Measurements from ENCODE around the gene PSAP. TPM values are rescaled to one million over a fixed set of nuclear protein-coding genes. Genes with fewer than 3 reads are reported as not detected.

The PSAP gene
- polyA plus RNA-seq, 1 donor from 2014 or later: 651 TPM

DNA sequence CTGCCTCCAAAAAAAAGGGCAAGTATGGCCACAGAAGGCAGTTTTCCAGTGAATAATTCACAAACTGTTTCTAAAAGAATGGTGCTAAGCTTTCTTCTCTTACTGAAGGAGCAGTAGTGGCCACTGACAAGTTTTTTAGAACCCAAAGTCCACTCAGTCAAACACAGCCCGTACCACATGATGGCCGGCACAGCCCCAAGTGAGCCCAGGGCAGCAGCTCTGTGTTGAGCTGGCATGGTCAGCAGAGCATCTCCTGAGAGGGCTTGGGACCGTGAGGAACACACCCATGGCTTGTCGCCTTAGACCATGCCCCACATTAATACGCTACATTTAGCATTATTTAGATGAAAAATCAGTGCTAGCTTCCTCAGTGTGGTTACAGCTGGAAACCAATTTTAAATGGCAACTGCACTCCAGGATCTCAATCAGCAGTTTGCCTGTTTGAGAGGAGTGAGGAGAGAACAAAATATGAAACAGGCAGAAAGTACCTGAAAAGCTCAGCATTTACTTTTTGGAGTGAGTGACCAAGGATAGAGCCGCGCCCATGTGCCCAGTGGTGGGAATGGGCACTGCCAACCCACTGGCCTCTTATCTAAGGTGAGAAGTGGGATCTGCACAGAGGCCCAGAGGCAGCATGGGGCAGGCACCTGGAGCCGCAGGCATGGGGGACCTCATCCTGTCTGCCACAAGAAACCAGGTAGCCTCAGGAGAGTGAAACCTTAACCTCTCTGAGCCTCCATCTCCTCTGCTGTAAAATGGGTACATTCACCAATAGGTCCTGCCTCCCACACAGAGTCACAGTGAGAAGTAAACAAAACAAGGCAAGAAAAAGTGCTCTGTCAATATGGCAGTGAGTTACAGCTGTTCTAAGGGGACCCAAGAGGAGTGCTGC lies 17.4 kb downstream of the PSAP start:
- Histone ChIP-seq H3K36me3 (ENCODE audit: insufficient read depth, low read length) (peaks cover 6% of the 10 kb centered on the region), H3K9me2 (ENCODE audit: insufficient read depth, low read length) (no peaks in the 10 kb centered on the region), H3K9ac (ENCODE audit: low read length) (no peak overlapping the region), H3K9me3 (ENCODE audit: low read length) (no peaks in the 10 kb centered on the region), H2AFZ (ENCODE audit: low read depth, low read length) (no peak overlapping the region), H3K27me3 (ENCODE audit: insufficient read depth, low read depth, low read length) (no peaks in the 10 kb centered on the region), H4K20me1 (ENCODE audit: insufficient read depth) (no peaks in the 10 kb centered on the region), H3F3A (ENCODE audit: insufficient read depth, low read length, poor library complexity, severe bottlenecking) (peaks cover 5% of the 10 kb centered on the region), H3K27ac (ENCODE audit: low read length) (no peak overlapping the region), H3K4me2 (ENCODE audit: low read length) (no peak overlapping the region), H3K4me3 (ENCODE audit: low read length) (no peak overlapping the region), H3K79me2 (replicated peaks; ENCODE audit: insufficient read depth, low read length) (peaks cover 78% of the 10 kb centered on the region)
- TF ChIP-seq, protein P1, sequence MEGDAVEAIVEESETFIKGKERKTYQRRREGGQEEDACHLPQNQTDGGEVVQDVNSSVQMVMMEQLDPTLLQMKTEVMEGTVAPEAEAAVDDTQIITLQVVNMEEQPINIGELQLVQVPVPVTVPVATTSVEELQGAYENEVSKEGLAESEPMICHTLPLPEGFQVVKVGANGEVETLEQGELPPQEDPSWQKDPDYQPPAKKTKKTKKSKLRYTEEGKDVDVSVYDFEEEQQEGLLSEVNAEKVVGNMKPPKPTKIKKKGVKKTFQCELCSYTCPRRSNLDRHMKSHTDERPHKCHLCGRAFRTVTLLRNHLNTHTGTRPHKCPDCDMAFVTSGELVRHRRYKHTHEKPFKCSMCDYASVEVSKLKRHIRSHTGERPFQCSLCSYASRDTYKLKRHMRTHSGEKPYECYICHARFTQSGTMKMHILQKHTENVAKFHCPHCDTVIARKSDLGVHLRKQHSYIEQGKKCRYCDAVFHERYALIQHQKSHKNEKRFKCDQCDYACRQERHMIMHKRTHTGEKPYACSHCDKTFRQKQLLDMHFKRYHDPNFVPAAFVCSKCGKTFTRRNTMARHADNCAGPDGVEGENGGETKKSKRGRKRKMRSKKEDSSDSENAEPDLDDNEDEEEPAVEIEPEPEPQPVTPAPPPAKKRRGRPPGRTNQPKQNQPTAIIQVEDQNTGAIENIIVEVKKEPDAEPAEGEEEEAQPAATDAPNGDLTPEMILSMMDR (IDR thresholded peaks at IDR 0.05; ENCODE audit: poor library complexity, severe bottlenecking): no peak
- TF ChIP-seq POLR2AphosphoS5 (IDR thresholded peaks at IDR 0.05) (no peak), RAD21 (conservative IDR thresholded peaks at IDR 0.05) (no peak), EZH2 (IDR thresholded peaks at IDR 0.05; ENCODE audit: borderline replicate concordance, insufficient read depth, low read length, poor library complexity, severe bottlenecking) (no peak), EP300 (conservative IDR thresholded peaks at IDR 0.05; ENCODE audit: poor library complexity, severe bottlenecking) (no peak), SMC3 (conservative IDR thresholded peaks at IDR 0.05; ENCODE audit: poor library complexity) (no peak), TAF1 (IDR thresholded peaks at IDR 0.05; ENCODE audit: low read depth) (no peak), MXI1 (conservative IDR thresholded peaks at IDR 0.05; ENCODE audit: poor library complexity, severe bottlenecking) (no peak)
- TF ChIP-seq, protein P2, sequence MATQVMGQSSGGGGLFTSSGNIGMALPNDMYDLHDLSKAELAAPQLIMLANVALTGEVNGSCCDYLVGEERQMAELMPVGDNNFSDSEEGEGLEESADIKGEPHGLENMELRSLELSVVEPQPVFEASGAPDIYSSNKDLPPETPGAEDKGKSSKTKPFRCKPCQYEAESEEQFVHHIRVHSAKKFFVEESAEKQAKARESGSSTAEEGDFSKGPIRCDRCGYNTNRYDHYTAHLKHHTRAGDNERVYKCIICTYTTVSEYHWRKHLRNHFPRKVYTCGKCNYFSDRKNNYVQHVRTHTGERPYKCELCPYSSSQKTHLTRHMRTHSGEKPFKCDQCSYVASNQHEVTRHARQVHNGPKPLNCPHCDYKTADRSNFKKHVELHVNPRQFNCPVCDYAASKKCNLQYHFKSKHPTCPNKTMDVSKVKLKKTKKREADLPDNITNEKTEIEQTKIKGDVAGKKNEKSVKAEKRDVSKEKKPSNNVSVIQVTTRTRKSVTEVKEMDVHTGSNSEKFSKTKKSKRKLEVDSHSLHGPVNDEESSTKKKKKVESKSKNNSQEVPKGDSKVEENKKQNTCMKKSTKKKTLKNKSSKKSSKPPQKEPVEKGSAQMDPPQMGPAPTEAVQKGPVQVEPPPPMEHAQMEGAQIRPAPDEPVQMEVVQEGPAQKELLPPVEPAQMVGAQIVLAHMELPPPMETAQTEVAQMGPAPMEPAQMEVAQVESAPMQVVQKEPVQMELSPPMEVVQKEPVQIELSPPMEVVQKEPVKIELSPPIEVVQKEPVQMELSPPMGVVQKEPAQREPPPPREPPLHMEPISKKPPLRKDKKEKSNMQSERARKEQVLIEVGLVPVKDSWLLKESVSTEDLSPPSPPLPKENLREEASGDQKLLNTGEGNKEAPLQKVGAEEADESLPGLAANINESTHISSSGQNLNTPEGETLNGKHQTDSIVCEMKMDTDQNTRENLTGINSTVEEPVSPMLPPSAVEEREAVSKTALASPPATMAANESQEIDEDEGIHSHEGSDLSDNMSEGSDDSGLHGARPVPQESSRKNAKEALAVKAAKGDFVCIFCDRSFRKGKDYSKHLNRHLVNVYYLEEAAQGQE (IDR thresholded peaks at IDR 0.05; ENCODE audit: borderline replicate concordance): no peak

DNA sequence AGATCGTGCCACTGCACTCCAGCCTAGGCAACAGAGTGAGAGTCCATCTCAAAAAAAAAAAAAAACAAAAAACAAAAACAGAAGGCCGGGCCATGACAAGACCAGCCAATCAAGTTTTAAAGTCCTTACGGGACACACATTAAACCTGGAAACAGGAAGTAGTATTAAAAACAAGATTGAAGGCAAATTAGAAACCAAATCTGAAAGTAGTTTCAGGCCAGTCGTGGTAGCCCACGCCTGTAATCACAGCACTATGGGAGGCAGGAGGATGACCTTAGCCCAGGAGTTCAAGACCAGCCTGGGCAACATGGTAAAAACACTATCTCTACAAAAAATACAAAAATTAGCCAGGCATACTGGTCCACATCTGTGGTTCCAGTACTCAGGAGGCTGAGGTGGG lies 18.1 kb downstream of the PSAP start:
- no peak overlapping the region for H3K4me3 ChIP-seq (ENCODE audit: low read length)
- no peaks in the 10 kb centered on the region for H3K27me3 ChIP-seq (ENCODE audit: insufficient read depth, low read depth, low read length)
- H3K4me2 ChIP-seq (ENCODE audit: low read length): no peak overlapping the region
- no peak overlapping the region for H3K9ac ChIP-seq (ENCODE audit: low read length)
- H4K20me1 ChIP-seq (ENCODE audit: insufficient read depth): no peaks in the 10 kb centered on the region
- peaks cover 71% of the 10 kb centered on the region for H3K79me2 ChIP-seq (replicated peaks; ENCODE audit: insufficient read depth, low read length)
- H3F3A ChIP-seq (ENCODE audit: insufficient read depth, low read length, poor library complexity, severe bottlenecking): no peaks in the 10 kb centered on the region
- H3K36me3 ChIP-seq (ENCODE audit: insufficient read depth, low read length): peaks cover 6% of the 10 kb centered on the region
- TF ChIP-seq RAD21 (conservative IDR thresholded peaks at IDR 0.05): no peak
- TF ChIP-seq, protein P1 (IDR thresholded peaks at IDR 0.05; ENCODE audit: poor library complexity, severe bottlenecking): no peak
- TF ChIP-seq EZH2 (IDR thresholded peaks at IDR 0.05; ENCODE audit: borderline replicate concordance, insufficient read depth, low read length, poor library complexity, severe bottlenecking): no peak
- no peak for TF ChIP-seq MXI1 (conservative IDR thresholded peaks at IDR 0.05; ENCODE audit: poor library complexity, severe bottlenecking)
- no peak for TF ChIP-seq POLR2AphosphoS5 (IDR thresholded peaks at IDR 0.05)
- no peak for TF ChIP-seq SMC3 (conservative IDR thresholded peaks at IDR 0.05; ENCODE audit: poor library complexity)
- TF ChIP-seq, protein P2 (IDR thresholded peaks at IDR 0.05; ENCODE audit: borderline replicate concordance): no peak
- TF ChIP-seq TAF1 (IDR thresholded peaks at IDR 0.05; ENCODE audit: low read depth): no peak
- TF ChIP-seq EP300 (conservative IDR thresholded peaks at IDR 0.05; ENCODE audit: poor library complexity, severe bottlenecking): no peak
- no peak overlapping the region for H2AFZ ChIP-seq (ENCODE audit: low read depth, low read length)
- no peaks in the 10 kb centered on the region for H3K9me2 ChIP-seq (ENCODE audit: insufficient read depth, low read length)
- H3K27ac ChIP-seq (ENCODE audit: low read length): no peak overlapping the region
- no peaks in the 10 kb centered on the region for H3K9me3 ChIP-seq (ENCODE audit: low read length)

Measured in neural cell (in vitro differentiated cells).